HuH-7 (cell line): ENCODE results near the gene DNM1.

Source experiments
- DNase-seq: peaks from one replicate; pipeline ENCODE4 v3.0.0; 2011; ENCODE audit warnings: low spot score

DNM1 gene

DNA sequence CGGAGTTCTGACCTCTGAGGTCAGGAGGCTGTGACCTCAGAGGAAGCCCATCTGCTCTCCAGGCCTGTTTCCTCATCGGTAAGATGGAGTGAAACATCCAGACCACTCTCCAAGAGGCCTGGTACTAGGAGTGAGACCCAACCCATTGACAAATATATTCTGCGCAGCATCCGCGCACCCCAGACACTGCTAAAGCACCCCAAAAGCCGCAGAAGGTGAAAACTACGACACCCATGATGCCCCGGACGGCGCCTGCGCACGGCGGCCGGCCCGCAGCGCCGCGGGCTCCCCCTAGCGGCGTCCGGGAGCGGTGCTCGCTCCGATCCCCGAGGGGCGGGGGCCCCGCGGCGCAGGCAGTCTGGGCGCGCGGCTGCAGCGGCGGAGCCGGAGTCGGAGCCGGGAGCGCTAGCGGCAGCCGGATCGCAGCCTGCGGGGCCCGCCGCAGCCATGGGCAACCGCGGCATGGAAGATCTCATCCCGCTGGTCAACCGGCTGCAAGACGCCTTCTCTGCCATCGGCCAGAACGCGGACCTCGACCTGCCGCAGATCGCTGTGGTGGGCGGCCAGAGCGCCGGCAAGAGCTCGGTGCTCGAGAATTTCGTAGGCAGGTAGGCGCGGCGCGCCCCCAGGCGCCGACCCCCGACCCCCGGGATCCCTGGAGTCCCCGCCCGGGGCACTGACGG lies at the start of gene DNM1:
Gene DNM1 (plus strand): TSS at position 356 of the 683 bp plus-strand sequence. CDS start 92 bp downstream, at position 448.
- DNase-seq = peak; percentile 95

DNA sequence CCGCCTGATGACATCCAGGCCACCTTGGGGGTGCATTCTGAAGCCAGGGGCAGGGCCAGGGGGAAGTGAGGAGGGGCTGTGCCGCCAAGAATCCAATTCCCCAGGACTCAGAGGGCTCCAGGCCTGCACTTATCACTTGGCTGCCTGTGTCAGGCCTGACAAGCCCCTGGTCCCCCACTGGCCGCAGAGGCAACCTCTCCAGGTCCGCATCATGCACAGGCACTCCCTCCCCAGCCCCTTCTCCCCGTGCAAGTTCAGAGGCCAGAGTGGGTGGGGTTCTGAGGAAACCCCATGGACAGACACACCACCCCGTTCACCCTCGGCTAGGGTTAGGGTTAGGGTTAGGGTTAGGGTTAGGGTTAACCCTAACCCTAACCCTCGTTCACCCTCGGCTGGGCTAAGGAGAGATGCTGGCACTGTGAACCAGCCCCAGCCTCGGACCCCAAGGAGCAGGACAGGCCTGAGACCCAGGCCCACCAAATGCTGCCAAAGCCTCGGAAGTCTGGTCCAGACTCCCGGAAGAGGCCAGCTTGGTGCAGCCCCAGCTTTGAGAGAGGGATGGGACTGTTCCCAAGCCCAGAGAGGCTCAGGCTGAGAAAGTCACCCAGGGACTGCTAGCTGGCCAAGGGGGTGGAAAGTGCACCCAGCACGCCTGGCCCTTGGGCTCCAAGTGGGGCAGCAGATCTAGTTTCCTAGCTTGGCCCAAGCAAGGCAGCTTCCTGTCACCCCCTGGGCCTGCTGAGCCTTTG lies 49.1 kb upstream of the DNM1 start:
- DNase-seq = no peak

DNA sequence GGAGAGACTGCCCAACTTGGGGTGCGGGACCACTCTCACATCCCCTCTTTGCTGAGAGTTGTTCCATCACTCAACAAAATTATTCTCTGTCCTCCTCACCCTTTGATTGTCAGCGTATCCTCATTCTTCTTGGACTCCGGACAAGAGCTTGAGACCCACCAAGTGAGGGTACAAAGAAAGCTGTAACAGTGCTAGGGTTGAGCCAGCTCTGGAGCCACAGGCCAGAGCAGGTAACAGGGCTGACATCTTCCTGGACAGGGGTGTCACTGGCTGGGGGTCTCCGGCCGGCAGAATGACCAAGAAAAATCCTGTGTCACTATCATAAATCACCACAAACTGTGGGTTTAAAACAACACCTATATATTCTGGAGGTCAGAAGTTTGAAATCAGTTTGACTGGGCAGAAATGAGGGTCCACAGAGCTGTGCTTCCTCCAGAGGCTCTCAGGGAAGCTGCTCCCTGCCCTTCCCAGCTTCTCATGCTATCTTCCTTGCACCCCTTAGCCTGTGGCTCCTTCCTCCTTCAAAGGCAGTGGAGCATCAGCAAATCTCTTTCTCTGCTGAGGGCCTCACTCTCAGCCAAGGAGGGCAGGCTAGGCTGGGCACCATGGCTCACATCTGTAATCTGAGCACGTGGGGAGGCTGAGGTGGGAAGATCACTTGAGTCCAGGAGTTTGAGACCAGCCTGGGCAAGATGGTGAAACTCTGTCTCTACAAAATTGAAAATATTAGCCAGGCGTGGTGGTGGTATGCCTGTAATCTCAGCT lies 47.3 kb upstream of the DNM1 start:
- DNase-seq = no peak

DNA sequence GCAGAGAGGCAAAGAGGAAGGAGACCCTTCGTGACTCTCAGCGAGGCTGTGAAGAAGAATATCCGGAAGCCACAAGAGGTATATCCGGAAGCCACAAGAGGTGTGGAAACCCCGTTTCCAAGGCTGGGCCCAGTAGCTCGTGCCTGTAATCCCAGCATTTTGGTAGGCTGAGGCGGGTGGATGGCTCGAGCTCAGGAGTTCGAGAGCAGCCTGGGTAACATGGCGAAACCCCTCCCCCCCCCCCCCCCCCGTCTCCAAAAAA lies 43.7 kb upstream of the DNM1 start:
- peak; percentile 62 for DNase-seq

DNA sequence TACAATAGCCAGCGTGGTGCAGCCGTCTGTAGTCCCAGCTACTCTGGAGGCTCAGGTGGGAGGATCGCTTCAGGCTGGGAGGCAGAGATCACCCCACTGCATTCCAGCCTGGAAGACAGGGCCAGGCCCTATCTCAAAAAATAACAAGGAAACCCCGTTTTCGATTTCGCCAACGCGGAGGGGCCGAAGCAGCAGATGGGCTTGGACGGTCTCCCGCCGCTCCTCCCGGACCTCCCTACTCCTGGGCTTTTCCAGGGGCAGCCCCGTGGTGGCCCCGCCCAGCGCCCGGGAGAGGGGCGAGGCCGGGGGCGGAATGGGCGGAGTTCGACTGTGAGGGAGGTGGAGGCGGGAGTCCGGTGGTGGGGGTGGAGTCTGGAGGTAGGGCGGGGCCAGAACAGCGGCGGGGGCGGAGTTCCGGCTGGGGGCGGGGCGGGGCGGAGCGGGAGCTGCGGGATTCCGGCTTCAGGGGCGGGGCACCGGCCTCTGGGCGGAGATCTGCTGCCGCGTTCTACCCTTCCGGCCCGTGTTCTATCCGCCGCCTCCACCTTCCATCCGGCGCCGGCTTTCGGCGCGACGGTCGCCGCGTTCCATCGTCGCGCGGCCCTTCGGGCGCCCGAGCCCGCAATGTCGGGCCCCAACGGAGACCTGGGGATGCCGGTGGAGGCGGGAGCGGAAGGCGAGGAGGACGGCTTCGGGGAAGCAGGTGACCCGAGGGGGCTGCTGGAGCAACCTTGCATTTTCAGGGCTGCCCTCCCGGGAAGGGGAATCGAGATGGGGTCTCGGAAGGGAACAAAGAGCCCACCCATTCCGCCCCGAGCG lies 43.2 kb upstream of the DNM1 start, which contains the start of gene BBLN:
Gene BBLN (plus strand): TSS at position 482 of the 819 bp plus-strand sequence. CDS start 143 bp downstream, at position 625.
- DNase-seq = peak; percentile 99

DNA sequence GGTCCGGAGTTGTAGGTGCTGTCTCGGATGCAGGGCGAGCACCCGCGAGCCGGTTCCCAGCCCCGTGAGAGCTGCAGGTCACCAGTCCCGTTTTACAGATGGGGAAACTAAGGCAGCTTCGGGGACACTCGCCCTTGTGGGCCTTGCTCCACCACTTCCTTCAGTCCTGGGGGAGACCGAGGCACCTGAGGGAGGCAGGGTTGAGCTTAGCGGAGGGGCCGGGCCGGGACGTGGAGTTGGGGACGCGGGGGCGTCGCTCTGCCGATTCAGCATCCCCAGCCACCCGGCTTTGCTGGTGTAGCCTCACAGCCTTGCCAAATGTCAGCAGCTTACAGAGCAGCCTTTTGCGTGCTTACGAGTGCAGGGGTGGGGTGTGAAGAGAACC lies 42.6 kb upstream of the DNM1 start:
- peak; percentile 57 for DNase-seq

DNA sequence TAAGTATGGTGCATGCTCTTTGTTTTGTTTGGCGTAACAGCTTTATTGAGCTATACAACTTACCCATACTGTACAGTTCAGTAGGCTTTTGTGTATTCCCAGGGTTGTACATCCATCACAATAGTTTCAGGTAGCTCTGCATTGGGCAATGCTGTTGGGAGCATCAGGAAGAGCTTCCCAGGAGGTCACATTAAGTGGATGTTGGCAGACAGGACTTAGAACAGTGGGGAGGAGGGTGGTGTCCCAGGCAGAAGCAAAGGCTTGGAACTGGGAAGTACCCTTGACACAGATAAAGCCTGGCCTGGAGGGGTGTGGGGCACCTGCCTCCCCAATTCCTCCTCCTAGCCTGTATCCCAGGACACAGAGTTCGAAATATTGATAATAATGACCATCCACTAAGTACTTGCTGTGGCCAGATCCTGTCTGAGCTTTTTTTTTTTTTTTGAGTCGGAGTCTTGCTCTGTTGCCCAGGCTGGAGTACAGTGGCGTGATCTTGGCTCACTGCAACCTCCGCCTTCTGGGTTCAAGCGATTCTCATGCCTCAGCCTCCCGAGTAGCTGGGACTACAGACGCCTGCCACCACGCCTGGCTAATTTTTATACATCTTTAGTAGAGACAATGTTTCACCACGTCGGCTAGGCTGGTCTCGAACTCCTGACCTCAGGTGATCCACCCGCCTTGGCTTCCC lies 41.8 kb upstream of the DNM1 start:
- no peak for DNase-seq

DNA sequence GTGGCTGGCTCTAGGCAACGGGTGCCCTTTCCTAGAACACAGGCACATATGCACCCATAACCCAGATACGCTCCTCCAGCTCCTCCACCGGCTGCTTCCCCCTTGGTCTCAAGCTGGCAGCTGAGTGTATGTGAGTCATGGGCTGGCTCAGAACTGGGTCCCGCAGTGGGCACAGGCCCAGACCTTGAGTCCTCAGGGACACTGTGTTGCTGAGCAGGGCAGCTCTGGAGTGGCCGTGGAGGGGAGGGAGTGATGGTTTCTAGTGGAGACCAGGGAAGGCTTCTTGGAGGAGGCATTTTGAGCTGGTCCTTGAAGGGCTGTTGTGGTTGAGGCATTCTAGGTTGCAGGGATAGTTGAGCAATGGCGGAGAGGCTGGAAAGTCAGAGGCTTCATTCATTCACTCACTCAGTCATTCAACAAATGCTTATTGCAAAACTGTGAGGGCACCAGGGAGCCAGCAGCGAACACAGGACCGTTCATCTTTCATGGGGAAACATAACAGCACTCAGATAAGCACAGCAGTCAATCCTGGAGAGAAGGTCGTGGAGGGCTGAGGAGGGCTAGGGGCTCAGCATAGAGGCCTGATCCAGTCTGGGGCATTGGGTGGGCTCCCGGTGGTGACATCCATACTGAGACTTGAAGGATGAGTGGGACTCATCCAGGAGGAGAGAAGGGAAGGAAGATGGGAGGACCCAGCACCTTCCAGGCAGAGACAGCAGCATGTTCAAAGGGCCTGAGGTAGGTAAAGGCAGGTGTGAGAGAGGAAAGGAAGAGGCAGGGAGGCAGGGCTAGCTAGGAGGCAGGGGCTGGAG lies 40.8 kb upstream of the DNM1 start:
- no peak for DNase-seq

DNA sequence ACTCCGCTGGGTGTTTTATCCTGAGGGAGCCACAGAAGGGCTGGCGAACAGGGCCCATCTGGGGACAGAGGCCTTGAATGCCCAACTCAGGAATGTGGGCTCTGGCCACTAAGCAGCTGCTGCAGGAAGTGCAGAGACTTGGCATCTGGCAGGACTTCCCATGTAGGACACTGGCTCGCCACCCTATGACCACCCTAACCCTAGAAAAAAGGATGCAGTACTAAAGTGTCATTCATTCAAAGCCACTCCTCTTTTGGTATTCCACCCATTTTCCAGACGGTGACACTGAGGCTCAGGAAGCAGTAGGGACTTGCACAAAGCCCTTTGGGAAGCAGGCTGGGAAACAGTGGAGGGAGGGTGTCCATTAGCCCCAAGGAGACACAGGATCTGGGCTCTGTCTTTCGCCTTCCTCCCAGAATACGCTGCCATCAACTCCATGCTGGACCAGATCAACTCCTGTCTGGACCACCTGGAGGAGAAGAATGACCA lies 40.1 kb upstream of the DNM1 start:
- DNase-seq = no peak

DNA sequence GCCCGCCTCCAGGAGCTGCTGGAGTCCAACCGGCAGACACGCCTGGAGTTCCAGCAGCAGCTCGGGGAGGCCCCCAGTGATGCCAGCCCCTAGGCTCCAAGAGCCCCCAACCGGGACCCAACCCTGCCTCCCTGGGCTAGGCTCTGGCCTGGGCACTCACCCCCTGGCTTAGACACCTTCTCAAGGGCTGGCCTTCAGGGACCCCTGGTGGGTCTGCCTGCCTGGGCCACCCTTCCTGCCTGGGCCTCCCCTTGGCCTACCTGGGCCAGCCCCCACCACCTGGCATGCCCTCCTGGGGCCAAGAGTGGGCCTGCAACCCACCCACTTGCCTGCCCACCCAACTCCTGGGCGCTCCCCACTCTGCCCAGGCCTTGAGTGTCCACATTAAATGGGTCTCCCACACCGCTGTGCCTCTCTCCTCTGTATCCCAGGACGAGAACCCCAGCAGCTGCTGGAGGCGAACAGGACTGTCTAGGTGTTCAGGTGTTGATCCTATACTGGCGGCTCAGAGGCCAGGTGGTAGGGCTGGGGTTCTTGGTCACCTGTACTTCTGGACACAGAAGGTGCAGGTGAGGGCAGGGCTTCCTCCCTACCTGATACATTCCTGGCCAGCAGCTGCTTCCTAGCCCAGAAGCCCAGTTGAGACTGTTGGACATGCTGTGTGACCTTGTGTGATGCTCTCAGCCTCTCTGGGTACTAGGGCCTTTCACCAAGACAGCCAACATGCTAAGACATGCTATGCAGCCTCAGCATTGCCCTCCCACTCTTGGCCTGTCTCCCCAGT lies 39.5 kb upstream of the DNM1 start:
- no peak for DNase-seq

DNA sequence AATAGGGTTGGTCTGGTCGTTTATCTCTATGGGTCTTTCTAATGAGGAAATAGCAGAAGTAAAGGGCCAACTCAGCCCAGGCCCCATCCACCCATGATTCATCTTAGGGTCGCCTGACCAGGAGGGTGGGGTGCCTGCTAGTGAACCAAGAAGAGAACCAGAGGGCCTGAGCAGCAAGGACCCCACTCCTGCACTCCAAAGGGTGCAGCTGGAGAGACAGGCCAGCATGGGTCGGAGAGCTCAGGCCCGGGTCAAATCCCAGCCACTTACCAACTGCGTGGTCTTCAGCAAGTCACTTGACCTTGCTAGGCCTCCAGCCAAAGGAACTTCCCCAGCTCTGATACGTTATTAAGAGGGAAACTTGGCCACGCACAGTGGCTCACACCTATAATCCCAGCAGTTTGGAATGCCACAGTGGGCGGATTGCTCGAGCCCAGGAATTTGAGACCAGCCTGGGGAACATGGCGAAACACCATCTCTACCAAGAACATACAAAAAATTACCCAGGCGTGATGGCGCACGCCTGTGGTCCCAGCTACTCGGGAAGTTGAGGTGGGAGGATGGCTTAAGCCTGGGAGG lies 38.8 kb upstream of the DNM1 start:
- DNase-seq = no peak

DNA sequence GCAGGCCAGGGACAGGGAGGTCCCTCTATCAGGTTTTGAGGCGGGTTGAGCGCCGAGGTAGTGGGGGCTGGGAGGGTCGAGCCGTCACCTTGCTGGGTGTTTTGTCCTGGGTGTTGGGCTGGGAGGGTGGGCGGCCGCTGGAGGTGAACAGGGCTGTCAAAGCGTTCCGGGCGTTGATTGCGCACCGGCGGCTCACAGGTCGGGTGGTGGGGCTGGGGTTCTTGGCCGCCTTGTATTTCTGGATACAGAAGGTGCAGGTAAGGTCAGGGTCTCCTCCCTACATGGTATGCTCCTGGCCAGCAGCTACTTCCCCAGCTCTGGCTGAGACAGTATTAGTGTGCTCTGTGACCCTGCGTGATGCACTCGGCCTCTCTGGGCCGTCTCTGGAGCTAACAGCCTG lies 37.0 kb upstream of the DNM1 start:
- DNase-seq = no peak

DNA sequence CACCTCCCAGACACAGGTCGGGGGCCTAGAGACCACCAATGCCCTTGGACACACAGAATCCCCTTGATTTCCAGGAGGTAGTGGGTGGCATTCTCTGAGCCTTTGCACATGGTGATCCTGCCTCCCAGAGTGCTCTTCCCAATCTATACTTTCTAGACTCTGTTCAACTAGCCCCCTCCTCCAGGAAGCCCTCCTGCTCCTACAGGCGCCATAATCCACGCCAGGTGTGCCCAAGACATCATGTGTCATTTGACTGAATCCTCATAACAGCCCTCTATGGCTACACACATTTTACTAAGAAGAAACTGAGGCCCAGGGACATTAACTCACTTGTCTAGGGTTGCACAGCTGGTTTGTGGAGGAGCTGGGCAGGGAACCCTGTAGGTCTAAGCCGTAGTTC lies 36.0 kb upstream of the DNM1 start:
- DNase-seq = no peak

DNA sequence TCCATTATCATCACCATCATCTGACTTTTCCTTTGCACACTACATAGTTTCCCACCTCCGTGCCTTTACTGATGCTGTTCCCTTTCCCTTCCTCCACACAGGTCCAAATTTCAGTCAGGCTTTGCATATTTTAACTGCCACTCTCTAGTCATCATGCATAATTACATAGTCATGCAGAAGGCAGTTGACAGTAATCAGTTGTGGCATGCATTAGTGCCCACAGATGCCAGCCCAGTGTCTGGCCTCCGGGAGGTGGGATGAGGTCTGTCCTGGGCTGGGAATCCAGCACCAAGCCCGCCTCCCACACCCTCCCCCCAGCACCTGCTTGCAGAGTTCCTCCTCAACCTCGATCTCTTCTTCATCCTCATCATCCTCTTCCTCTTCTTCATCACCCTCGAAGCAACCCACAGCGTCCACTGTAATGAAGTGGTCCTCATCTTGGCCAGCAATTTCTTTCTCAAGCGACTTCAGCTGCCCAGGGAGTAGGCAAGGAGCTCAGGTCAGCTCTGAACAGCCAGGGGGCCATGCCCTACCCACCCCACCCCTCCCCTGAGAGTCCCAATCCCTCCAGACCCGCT lies 34.4 kb upstream of the DNM1 start:
- no peak for DNase-seq

DNA sequence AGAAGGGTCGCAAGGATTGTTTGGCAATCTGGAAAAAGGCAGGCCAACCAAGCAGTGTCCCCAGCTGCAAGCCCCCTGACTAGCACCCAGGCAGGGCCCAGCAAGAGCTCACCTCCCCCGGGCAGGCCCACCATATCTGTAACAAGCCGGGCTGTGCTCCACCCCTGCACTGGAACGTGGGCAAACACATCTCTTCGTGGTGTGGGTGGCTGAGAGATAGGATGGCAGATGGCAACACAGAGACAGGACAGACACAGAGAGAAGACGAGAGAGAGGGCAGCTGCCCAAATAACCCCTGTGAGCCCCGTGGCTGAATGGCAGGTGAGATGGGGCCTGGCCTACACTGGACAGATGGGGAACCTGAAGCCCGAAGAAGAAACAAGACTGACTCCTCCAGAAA lies 33.7 kb upstream of the DNM1 start:
- no peak for DNase-seq

DNA sequence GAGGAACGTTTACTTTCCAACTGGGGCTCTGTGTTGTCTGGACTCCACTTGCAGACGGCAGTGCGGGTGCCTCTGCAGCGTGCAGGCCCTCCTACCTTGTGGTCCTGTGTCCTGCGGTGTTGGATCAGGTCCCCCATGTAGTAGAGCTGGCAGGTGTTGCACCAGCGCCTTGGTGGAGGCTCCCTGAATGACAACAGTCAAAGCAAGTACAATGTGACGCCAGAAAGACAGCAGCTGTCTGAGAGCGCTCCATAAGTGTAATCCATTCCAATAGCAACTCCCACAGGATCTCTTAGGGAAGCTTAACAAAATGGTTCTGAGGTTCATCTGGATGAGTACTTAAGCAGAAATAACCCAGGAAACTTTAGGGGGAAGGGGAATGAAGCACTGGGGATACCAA lies 33.3 kb upstream of the DNM1 start:
- no peak for DNase-seq

DNA sequence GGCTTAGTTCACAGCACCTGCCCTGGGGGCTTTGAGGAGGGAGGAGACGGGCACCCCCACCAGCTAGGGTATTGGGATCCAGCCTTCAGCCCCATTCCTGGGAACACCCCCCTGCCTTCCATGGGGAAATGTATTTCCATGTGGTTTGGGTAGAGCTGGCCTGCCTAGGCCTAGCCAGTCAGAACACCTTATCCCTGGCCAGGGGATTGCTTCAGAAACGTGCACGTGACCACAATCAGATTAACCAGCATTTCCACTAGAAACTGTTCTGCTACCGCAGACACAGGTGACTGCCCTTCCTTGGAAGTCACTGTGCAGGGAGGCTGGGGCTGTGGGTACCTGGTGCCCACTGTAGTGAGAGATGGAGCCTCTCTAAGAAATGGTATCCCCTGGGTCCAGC lies 29.1 kb upstream of the DNM1 start:
- DNase-seq = no peak

DNA sequence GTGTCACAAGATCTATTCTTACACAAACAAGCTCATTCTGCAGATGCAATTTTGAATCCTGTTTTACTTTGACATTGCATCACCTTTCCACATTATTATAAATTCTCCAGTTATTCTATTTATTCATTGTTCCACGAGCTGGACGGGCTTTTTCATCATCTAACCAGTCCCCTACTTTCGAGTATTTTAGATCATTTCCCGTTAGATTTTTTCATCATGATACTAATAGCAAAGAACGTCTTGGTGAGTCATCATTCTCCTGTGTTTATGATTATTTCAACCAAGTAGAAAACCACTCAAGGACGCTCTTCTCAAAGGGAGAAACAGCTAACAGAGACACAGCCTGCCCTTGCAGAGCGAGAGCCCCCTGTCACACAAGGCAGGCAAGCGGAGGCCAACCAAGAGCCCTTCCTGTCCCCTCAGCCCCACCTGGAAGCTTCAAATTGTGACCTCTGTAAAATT lies 28.0 kb upstream of the DNM1 start:
- no peak for DNase-seq

DNA sequence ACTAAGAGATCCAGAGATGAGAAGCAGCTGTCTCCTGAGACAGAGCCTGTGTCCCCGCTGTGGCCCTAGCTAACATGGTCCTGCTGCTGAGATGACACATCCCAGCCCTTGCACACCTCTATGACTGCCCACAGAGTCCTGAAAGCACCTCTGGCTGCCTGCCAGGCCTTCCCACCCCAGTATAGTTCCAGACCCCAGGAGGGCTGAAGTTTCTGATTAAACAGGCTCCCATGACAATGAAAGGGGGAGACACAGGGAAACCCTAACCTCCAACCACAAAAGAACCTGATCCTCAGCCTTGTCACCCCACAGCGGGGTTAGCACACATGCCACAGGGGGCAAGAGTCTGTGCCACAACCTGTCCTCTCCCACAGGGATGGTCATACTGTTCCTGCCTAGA lies 27.5 kb upstream of the DNM1 start:
- DNase-seq = no peak
